Measurements from ENCODE around the gene CRYM. TPM values are rescaled to one million over a fixed set of nuclear protein-coding genes. Genes with fewer than 3 reads are reported as not detected.

The CRYM gene
- total RNA-seq, result 58.2 TPM

DNA sequence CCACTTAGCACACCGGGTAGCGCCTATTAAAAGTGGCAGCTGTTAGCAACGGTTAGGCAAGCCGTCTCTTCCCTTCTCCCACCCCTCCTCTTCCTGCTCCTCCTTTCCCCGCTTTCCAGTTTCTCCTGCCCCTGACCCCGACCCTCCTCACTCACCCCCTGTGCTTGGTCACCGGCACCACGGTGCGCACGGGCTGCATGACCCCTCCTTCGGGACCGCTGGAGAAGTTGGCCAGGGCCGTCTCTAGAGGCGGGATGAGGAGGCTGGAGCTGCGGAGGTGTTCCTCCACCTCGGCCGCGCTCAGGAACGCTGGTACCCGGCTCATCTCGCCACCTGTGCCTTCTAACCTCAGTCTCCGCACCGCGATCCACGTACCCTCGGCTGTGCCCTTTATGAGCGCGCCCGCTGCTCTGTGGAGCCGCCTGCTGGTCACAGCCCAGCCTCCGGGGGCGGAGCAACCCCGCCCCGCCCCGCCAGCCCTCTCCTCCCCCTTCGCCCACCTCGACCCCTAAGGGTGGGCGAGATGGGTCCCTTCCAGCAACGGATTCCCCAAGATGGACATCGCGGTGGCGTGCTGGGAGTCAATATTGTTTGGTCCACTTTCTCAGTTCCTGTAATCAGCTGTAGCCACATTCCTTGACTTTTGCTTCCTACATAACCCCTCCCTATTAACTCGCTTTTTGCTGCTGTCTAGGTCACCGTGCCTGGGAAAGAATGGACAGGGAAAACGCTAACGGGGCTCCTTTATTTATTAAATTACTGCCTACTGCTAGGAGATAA, at the start of gene CRYM:
Gene CRYM (minus strand): TSS at position 364 of the 780 bp plus-strand sequence. CDS start 39 bp downstream, at position 325.

DNA sequence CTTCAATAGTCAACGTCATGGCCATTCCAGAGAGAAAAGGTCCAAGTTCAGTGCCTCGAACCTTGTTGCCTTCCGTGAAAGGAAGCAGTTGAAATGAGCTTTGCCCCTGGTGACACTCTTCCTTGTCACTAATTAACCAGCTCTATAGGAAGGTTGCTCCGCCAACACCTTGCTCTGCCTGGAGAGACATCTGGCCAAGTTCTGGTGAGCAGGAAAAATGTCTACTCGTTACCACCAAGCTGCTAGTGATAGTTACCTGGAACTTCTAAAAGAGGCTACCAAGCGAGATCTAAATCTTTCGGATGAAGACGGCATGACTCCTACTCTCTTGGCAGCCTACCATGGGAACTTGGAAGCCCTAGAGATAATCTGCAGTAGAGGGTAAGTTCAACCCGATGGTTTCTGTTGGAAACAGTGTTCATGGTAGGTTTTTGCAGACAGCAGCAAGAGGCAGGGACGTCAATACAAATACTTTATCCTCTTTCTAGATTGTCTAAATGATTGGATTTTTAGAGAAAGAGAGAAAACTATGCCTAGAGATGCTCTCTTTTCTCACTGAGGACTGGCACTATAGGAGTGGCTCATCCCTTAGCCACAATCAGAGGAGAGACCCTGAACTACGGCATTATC, 44.5 kb downstream of the CRYM start, which contains the start of gene ANKS4B:
Gene ANKS4B (plus strand): TSS at position 179 of the 630 bp plus-strand sequence. CDS start 39 bp downstream, at position 218.

GRCh38 chr16:21211486-21211885, 66.6 kb downstream of the CRYM start, which contains the start of gene ZP2:
Gene ZP2 (minus strand): TSS chr16:21211574. CDS start chr16:21211547, 27 bp downstream.

Other genes with a start within 250 kb of the CRYM start
- not detected for gene DNAH3, start 127.4 kb downstream of the CRYM start, total RNA-seq
- gene LDAF1, start 119.6 kb downstream of the CRYM start, total RNA-seq, result 43.0 TPM
- gene ZP2, start 66.7 kb downstream of the CRYM start, total RNA-seq, result 0.33 TPM
- 0.05 TPM for gene ANKS4B, start 44.6 kb downstream of the CRYM start, total RNA-seq

Data from camera-type eye (tissue), 1 donor.